GM12878 (cell line): ENCODE measurements around the gene ZGLP1. TPM values are rescaled to one million over a fixed set of nuclear protein-coding genes. Genes with fewer than 3 reads are reported as not detected.

Source experiments
- ATAC-seq: fragments of 200-7000 bp; cut with Tn5 transposase; 3 replicates; pipeline ENCODE4 v1.9.1; 2020; ENCODE audit warnings: mild to moderate bottlenecking, moderate library complexity
- BruUV-seq: library from RNA; stranded (reverse); fragments of 400-500 nt; replicated peaks from 2 replicates; lab custom pipeline; 2021; lab: Mats Ljungman, UMichigan
- CTCF ChIA-PET: fragments of 300-600 bp; sonication (Branson Sonifier 250); formaldehyde crosslinking; extraction: SDS; loops from one replicate; lab custom pipeline; 2021; ENCODE audit warnings: inconsistent platforms; lab: Yijun Ruan, JAX
- POLR2A ChIA-PET: fragments of 350-600 bp; formaldehyde crosslinking; extraction: SDS; loops from one replicate; lab custom pipeline; 2021; ENCODE audit warnings: inconsistent platforms; lab: Charles Lee
- RAD21 ChIA-PET: fragments of 300-600 bp; sonication (Branson Sonifier 250); formaldehyde crosslinking; loops from one replicate; lab custom pipeline; 2023; ENCODE audit warnings: antibody characterized with exemption; ENCODE audit not compliant: unreplicated experiment; lab: Charles Lee
- SMC1A ChIA-PET: fragments of 300-600 bp; sonication (Branson Sonifier 250); formaldehyde crosslinking; loops from one replicate; lab custom pipeline; 2023; ENCODE audit not compliant: unreplicated experiment, uncharacterized antibody; lab: Charles Lee
- DNase-seq: peaks from one replicate; pipeline ENCODE4 v3.0.0-alpha.2; 2011; ENCODE audit warnings: low read depth, low spot score
- FAIRE-seq: peaks from 3 replicates; lab custom pipeline; 2011; peaks lifted over from hg19 to GRCh38; lab: Jason Lieb, UNC
- H2AFZ ChIP-seq: 2 replicates; pipeline ENCODE4 v1.6.0; 2011; ENCODE audit warnings: low read depth, low read length, control low read depth; ENCODE audit not compliant: control insufficient read depth
- H3K27ac ChIP-seq: 2 replicates; pipeline ENCODE4 v1.5.1; 2011; ENCODE audit warnings: control low read depth; ENCODE audit not compliant: control insufficient read depth, insufficient read depth
- H3K27me3 ChIP-seq, 2 experiments: replicated peaks in 1 of 2; 2 replicates each; pipeline versions ENCODE4 v1.6.0 to v1.6.1; 2011; ENCODE audit warnings: low read length in 1 of 2; ENCODE audit not compliant: control insufficient read depth in 2 of 2, insufficient read depth in 2 of 2
- H3K36me3 ChIP-seq, 2 experiments: 2 replicates each; pipeline ENCODE4 v1.5.1; 2011; ENCODE audit warnings: low read length in 1 of 2; ENCODE audit not compliant: control insufficient read depth in 2 of 2, insufficient read depth in 2 of 2
- H3K4me1 ChIP-seq: 2 replicates; pipeline ENCODE4 v1.6.1; 2011; ENCODE audit warnings: mild to moderate bottlenecking, low read length, moderate library complexity, mixed read lengths; ENCODE audit not compliant: control insufficient read depth, insufficient read depth
- H3K4me2 ChIP-seq: 2 replicates; pipeline ENCODE4 v1.6.0; 2011; ENCODE audit warnings: control low read depth; ENCODE audit not compliant: control insufficient read depth, insufficient read depth
- H3K4me3 ChIP-seq: fragments of 200-600 bp; sonication (generic); 2 replicates; pipeline ENCODE4 v1.5.1; 2016
- H3K79me2 ChIP-seq: 2 replicates; pipeline ENCODE4 v1.6.0; 2011; ENCODE audit warnings: low read length; ENCODE audit not compliant: control insufficient read depth, insufficient read depth
- H3K9ac ChIP-seq: 2 replicates; pipeline ENCODE4 v1.8.0; 2011; ENCODE audit warnings: low read length, control low read depth, mixed read lengths; ENCODE audit not compliant: control insufficient read depth, insufficient read depth
- H3K9me3 ChIP-seq: replicated peaks from 3 replicates; pipeline ENCODE4 v1.5.1; 2011; ENCODE audit warnings: mild to moderate bottlenecking, low read length; ENCODE audit not compliant: control insufficient read depth, insufficient read depth
- H4K20me1 ChIP-seq: 2 replicates; pipeline ENCODE4 v1.6.0; 2011; ENCODE audit not compliant: control insufficient read depth, insufficient read depth
- BHLHE40 ChIP-seq, 2 experiments: fragments of 450-650 bp in 1 of 2; IDR thresholded peaks; 2 replicates each; pipeline ENCODE4 v1.6.1; 2011 to 2017; ENCODE audit warnings: low read depth in 2 of 2, borderline replicate concordance in 1 of 2, improper control_type of control experiment in 1 of 2, low read length in 1 of 2, mild to moderate bottlenecking in 1 of 2
- CHD2 ChIP-seq: IDR thresholded peaks from 2 replicates; pipeline ENCODE4 v1.6.1; 2011; ENCODE audit warnings: low read depth, low read length, improper control_type of control experiment, borderline replicate concordance
- CHD4 ChIP-seq: fragments of 200-600 bp; sonication (generic); IDR thresholded peaks from 2 replicates; pipeline ENCODE4 v1.6.1; 2016; ENCODE audit warnings: mild to moderate bottlenecking
- EED ChIP-seq: sonication (generic); IDR thresholded peaks from 2 replicates; pipeline ENCODE4 v1.6.1; 2016; ENCODE audit warnings: antibody characterized with exemption, low read depth
- EGR1 ChIP-seq, 2 experiments: IDR thresholded peaks; 1 replicate in 1 of 2; 2 replicates in 1 of 2; pipeline ENCODE4 v1.6.1; 2011 to 2012; ENCODE audit warnings: low read depth in 2 of 2, low read length in 2 of 2, borderline replicate concordance in 1 of 2, mild to moderate bottlenecking in 1 of 2, moderate library complexity in 1 of 2
- EZH2 ChIP-seq: IDR thresholded peaks from 2 replicates; pipeline ENCODE4 v1.6.1; 2012; ENCODE audit warnings: low read depth, mild to moderate bottlenecking, control low read depth, inconsistent platforms, low read length, borderline replicate concordance; ENCODE audit not compliant: control insufficient read depth
- HDGF ChIP-seq: fragments of 450-650 bp; IDR thresholded peaks from 2 replicates; pipeline ENCODE4 v1.6.1; 2016; ENCODE audit warnings: antibody characterized with exemption
- MXI1 ChIP-seq: fragments of 150-350 bp; IDR thresholded peaks from 2 replicates; pipeline ENCODE4 v1.6.1; 2011; ENCODE audit warnings: low read depth, mild to moderate bottlenecking, inconsistent platforms, low read length, improper control_type of control experiment
- NFIC ChIP-seq: IDR thresholded peaks from 2 replicates; pipeline ENCODE4 v1.6.1; 2012; ENCODE audit warnings: low read depth, mild to moderate bottlenecking, inconsistent platforms, low read length, moderate library complexity
- NFYB ChIP-seq: IDR thresholded peaks from 2 replicates; pipeline ENCODE4 v1.6.1; 2011; ENCODE audit warnings: low read depth, mild to moderate bottlenecking, low read length, improper control_type of control experiment, moderate library complexity; ENCODE audit not compliant: insufficient read depth
- POLR2AphosphoS5 ChIP-seq: IDR thresholded peaks from 2 replicates; pipeline ENCODE4 v1.6.1; 2011; ENCODE audit warnings: mild to moderate bottlenecking, low read length, inconsistent platforms
- RAD21 ChIP-seq: IDR thresholded peaks from 2 replicates; pipeline ENCODE4 v1.6.1; 2011; ENCODE audit warnings: mild to moderate bottlenecking, low read depth, low read length, moderate library complexity; ENCODE audit not compliant: insufficient read depth
- RELA ChIP-seq: fragments of 450-650 bp; IDR thresholded peaks from 2 replicates; pipeline ENCODE4 v1.8.0; 2014; ENCODE audit warnings: borderline replicate concordance; ENCODE audit not compliant: partially characterized antibody
- REST ChIP-seq: IDR thresholded peaks from 2 replicates; pipeline ENCODE4 v1.6.1; 2012; ENCODE audit warnings: mild to moderate bottlenecking, low read depth, low read length
- RFX5 ChIP-seq: IDR thresholded peaks from 2 replicates; pipeline ENCODE4 v1.6.1; 2011; ENCODE audit warnings: low read depth, low read length, improper control_type of control experiment
- SP1 ChIP-seq: IDR thresholded peaks from one replicate; pipeline ENCODE4 v1.6.1; 2011; ENCODE audit warnings: low read depth, low read length
- STAT1 ChIP-seq: fragments of 450-650 bp; conservative IDR thresholded peaks from 2 replicates; pipeline ENCODE4 v1.6.1; 2014; ENCODE audit warnings: antibody characterized with exemption, mild to moderate bottlenecking
- ZZZ3 ChIP-seq: IDR thresholded peaks from 2 replicates; pipeline ENCODE4 v1.6.1; 2011; ENCODE audit warnings: low read depth; ENCODE audit not compliant: control insufficient read depth, insufficient read length
- WGBS: methylation state at CpG from one replicate; pipeline ENCODE4 v1.1.6; 2016; ENCODE audit warnings: low lambda C conversion rate; ENCODE audit not compliant: insufficient replicate concordance, insufficient coverage; ENCODE audit errors: missing lambda C conversion rate; 5-methylcytosine and 5-hydroxymethylcytosine counted together
- in situ Hi-C: fragments of 300-500 bp; cut with MboI; formaldehyde crosslinking; loops from 9 replicates; pipeline ENCODE4 v1.14.3; 2018; ENCODE audit warnings: mixed read lengths
- intact Hi-C: fragments of 100-400 bp; cut with micrococcal nuclease; formaldehyde crosslinking; loops from one replicate; pipeline ENCODE4 v1.14.2; 2022; ENCODE audit not compliant: unreplicated experiment
- polyA plus RNA-seq, 11 experiments: library from polyadenylated mRNA; depleted of rRNA in 4 of 11; unstranded in 6 of 11; stranded (reverse) in 5 of 11; fragments of >200 nt; fragmentation: Nextera tagmentation in 4 of 11; fragmentation: Illumina TruSeq in 1 of 11; extraction: Ambion mirVana in 4 of 11; extraction: Trizol in 1 of 11; gene quantifications; 1 replicate in 1 of 11; 2 replicates in 10 of 11; pipeline versions ENCODE4 v1.2.1 to v1.2.3, GENCODE V29; 2011 to 2016; ENCODE audit warnings: inconsistent platforms in 2 of 11, missing spikeins in 2 of 11, low read depth in 1 of 11
- total RNA-seq, 4 experiments: library from RNA; depleted of rRNA in 3 of 4; stranded (reverse); fragments of >200 nt in 3 of 4; fragmentation: Illumina TruSeq in 1 of 4; extraction: Trizol in 1 of 4; gene quantifications; 2 replicates each; pipeline versions ENCODE4 v1.2.1 to v1.2.3, GENCODE V29; 2013 to 2021
- TF ChIP-seq, protein P1 (sequence below): fragments of 450-650 bp; IDR thresholded peaks from 2 replicates; pipeline ENCODE4 v1.6.1; 2017; ENCODE audit warnings: mild to moderate bottlenecking

Gene ZGLP1
- total and polyA plus RNA-seq, 10 of the 15 experiments (the other 5 are each of a cell fraction or from before 2014, with no cell fraction given): 0.29 to 5.6 (median 1.3) TPM

DNA sequence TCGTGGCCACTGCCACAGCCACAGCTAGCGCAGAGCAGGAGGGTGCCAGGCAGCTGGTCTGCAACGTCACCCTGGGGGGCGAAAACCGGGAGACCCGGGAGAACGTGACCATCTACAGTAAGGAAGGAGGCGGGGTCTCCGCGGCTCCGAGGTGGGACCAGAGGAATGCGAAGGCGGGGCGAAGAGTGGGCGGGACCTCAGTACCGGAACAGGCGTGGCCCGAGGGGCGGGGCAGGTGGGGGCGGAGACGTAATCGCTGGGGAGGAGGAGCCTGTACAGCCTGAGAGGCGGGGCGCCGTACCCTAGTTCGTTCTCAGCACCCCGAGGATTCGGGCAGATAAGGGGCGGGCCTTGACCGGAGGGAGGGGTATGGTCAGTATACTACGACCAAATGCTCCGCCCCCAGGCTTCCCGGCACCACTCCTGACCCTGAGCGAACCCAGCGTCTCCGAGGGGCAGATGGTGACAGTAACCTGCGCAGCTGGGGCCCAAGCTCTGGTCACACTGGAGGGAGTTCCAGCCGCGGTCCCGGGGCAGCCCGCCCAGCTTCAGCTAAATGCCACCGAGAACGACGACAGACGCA is 17.3 kb downstream of the ZGLP1 start:
- Histone ChIP-seq H3K4me2 (peak overlapping the region; percentile 98), H3K36me3 (no peaks in the 10 kb centered on the region; a peak in 1 of 4 replicates), H3K27me3 (peaks cover 3 to 16% of the 10 kb centered on the region in 2 experiments), H3K27ac (no peak overlapping the region), H3K4me3 (peak overlapping the region; percentile 77), H4K20me1 (no peaks in the 10 kb centered on the region), H2AFZ (peak overlapping the region; percentile 70), H3K79me2 (no peaks in the 10 kb centered on the region), H3K4me1 (peaks cover 53% of the 10 kb centered on the region), H3K9ac (no peak overlapping the region), H3K9me3 (no peaks in the 10 kb centered on the region; the same call in 2 of the 3 replicates)
- in situ Hi-C loops: no loop called here
- WGBS: 9% methylated on average over 40 of the region's 45 CpGs
- peak; percentile 65 for ATAC-seq
- SMC1A ChIA-PET: interaction anchor here (0.5 to 1.8 kb wide), 6 partner anchors 18 to 96 kb away, joined by 3 to 14 read pairs (median 4); partner anchors contain the start of genes ICAM1 and TYK2
- peak; percentile 23 for FAIRE-seq
- intact Hi-C loops: no loop called here
- BruUV-seq: no TSS peak
- POLR2A ChIA-PET: interaction anchor here (0.6 to 1.3 kb wide), 5 partner anchors 19 to 129 kb away, joined by 3 to 5 read pairs (median 4); no protein-coding TSS in a partner anchor
- no peak for DNase-seq
- CTCF ChIA-PET: interaction anchor here (0.7 to 1.8 kb wide), 5 partner anchors 19 to 96 kb away, joined by 3 to 7 read pairs (median 4); partner anchors contain the start of gene RAVER1
- RAD21 ChIA-PET: interaction anchor here (0.9 to 1.6 kb wide), 2 partner anchors 12 to 21 kb away, joined by 3 to 22 read pairs; partner anchors contain the start of gene ICAM1
- TF ChIP-seq, protein P1, sequence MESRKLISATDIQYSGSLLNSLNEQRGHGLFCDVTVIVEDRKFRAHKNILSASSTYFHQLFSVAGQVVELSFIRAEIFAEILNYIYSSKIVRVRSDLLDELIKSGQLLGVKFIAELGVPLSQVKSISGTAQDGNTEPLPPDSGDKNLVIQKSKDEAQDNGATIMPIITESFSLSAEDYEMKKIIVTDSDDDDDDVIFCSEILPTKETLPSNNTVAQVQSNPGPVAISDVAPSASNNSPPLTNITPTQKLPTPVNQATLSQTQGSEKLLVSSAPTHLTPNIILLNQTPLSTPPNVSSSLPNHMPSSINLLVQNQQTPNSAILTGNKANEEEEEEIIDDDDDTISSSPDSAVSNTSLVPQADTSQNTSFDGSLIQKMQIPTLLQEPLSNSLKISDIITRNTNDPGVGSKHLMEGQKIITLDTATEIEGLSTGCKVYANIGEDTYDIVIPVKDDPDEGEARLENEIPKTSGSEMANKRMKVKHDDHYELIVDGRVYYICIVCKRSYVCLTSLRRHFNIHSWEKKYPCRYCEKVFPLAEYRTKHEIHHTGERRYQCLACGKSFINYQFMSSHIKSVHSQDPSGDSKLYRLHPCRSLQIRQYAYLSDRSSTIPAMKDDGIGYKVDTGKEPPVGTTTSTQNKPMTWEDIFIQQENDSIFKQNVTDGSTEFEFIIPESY: no peak
- TF ChIP-seq SP1 (peak; percentile 74), REST (no peak), EGR1 (IDR thresholded peaks at IDR 0.05; ENCODE audit: borderline replicate concordance in 1 of 2, low read depth in 2 of 2, low read length in 2 of 2) (0 out of 3 replicates have a peak, but pooled peaks of 1 of the 2 experiments have one; percentile 38), NFYB (no peak), RFX5 (no peak), ZZZ3 (no peak), NFIC (no peak), CHD2 (no peak), POLR2AphosphoS5 (no peak), RAD21 (no peak), RELA (no peak), STAT1 (no peak), BHLHE40 (IDR thresholded peaks at IDR 0.05; ENCODE audit: borderline replicate concordance in 1 of 2, low read depth in 2 of 2, low read length in 1 of 2) (peak; percentile 7 to 71; a peak in 2 of 4 replicates), HDGF (peak; percentile 86), EED (no peak), CHD4 (no peak), EZH2 (no peak), MXI1 (no peak)
